ENCODE measurements around the gene GPR78.

The GPR78 gene, protein sequence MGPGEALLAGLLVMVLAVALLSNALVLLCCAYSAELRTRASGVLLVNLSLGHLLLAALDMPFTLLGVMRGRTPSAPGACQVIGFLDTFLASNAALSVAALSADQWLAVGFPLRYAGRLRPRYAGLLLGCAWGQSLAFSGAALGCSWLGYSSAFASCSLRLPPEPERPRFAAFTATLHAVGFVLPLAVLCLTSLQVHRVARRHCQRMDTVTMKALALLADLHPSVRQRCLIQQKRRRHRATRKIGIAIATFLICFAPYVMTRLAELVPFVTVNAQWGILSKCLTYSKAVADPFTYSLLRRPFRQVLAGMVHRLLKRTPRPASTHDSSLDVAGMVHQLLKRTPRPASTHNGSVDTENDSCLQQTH

GRCh38 chr4:8580321-8581093, at the start of gene GPR78:
TSS of gene GPR78 (plus strand) at chr4:8580392. CDS start at chr4:8580983, 591 bp downstream.
- no peaks in the 10 kb centered on the region; the same call in 1 of the 2 replicates for H3K27me3 ChIP-seq (replicated peaks; ENCODE audit: control insufficient read depth, insufficient read depth, low read length)
- H3K36me3 ChIP-seq (ENCODE audit: control insufficient read depth, insufficient read depth, low read length): no peaks in the 10 kb centered on the region
- H3K4me3 ChIP-seq (replicated peaks; ENCODE audit: low read depth, low read length): no peak within 1 kb of the TSS
- no peak for TF ChIP-seq CTCF (IDR thresholded peaks at IDR 0.05; ENCODE audit: insufficient read depth, low read length, poor library complexity, severe bottlenecking)
- DNase-seq (ENCODE audit: extremely low read depth, insufficient read length): peak; percentile 33

DNA sequence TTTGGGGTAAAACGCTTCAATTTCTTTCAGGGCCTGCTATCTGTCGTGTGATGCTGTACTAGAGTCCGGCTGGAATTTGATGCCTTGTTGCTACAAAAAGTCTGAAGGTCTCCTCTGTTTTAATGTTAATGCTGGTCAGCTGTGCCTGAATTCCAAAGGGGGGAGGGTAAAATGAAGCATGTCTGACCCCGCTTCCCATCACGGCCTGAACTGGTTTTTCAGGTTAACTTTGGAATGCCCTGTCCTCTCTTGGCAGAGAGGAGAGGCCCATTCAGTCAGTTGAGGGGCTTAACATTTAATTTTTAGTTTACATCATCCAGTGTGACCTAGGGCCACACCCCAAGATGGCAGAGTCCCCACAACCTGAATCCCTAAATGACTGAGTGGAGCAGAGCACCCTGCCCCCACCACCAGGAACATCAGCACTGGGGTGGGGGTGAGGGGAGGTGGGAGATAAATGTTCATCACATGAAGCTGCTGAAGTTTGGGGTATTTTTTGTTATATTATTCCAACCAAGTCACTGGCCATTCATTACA, 47.9 kb upstream of the GPR78 start:
- Histone ChIP-seq H3K27me3 (replicated peaks; ENCODE audit: control insufficient read depth, insufficient read depth, low read length) (no peaks in the 10 kb centered on the region), H3K36me3 (ENCODE audit: control insufficient read depth, insufficient read depth, low read length) (no peaks in the 10 kb centered on the region), H3K4me3 (replicated peaks; ENCODE audit: low read depth, low read length) (no peak overlapping the region)
- TF ChIP-seq CTCF (IDR thresholded peaks at IDR 0.05; ENCODE audit: insufficient read depth, low read length, poor library complexity, severe bottlenecking): no peak
- DNase-seq (ENCODE audit: extremely low read depth, insufficient read length): no peak

DNA sequence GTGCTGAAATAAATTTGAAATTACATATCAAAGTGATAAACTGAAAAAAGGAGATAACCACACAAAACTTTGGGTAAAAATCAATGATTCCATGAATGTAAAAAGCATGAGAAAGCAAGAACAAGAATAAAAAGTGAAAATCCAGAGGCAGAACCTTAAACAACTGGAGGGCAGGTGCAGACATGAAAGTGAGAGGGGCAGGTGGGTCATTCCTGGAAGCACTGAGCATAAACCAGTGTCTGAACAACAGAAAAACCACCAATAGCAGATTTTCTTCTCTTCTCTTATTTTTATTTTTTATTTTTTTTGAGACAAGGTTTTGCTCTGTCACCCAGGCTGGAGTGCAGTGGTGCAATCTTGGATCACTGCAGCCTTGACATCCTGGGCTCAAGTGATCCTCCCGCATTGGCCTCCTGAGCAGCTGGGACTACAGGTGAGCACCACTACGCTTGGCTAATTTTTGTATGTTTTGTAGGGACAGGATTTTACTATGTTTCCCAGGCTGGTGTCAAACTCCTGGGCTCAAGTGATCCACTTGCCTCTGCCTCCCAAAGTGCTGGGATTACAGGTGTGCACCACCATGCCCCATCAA, 46.8 kb upstream of the GPR78 start:
- H3K27me3 ChIP-seq (replicated peaks; ENCODE audit: control insufficient read depth, insufficient read depth, low read length): no peaks in the 10 kb centered on the region
- peak overlapping the region; percentile 43 for H3K4me3 ChIP-seq (replicated peaks; ENCODE audit: low read depth, low read length)
- H3K36me3 ChIP-seq (ENCODE audit: control insufficient read depth, insufficient read depth, low read length): no peaks in the 10 kb centered on the region
- no peak for TF ChIP-seq CTCF (IDR thresholded peaks at IDR 0.05; ENCODE audit: insufficient read depth, low read length, poor library complexity, severe bottlenecking)
- DNase-seq (ENCODE audit: extremely low read depth, insufficient read length): no peak

DNA sequence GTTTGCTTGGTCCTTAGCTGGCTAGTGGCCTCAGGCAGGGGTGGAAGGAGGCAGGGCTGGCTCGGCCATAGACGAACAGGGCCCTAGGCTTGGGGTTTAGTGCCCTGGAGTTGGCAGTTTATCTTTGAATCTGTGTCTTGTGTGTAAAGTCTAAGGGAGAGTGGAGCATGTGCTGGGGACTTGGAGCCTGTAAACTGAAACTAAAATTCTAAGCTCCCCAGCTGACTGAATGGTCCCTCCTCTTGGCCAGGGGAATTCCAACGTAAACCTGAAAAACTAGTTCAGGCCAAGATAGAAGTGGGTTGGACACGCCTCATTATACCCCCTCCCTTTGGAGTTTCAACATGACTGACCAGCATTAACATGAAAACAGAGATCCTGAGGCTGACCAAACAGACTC, 46.1 kb upstream of the GPR78 start:
- peak; percentile 67 for DNase-seq (ENCODE audit: extremely low read depth, insufficient read length)
- H3K36me3 ChIP-seq (ENCODE audit: control insufficient read depth, insufficient read depth, low read length): no peaks in the 10 kb centered on the region
- H3K27me3 ChIP-seq (replicated peaks; ENCODE audit: control insufficient read depth, insufficient read depth, low read length): no peaks in the 10 kb centered on the region
- no peak for TF ChIP-seq CTCF (IDR thresholded peaks at IDR 0.05; ENCODE audit: insufficient read depth, low read length, poor library complexity, severe bottlenecking)
- peak overlapping the region; percentile 43 for H3K4me3 ChIP-seq (replicated peaks; ENCODE audit: low read depth, low read length)

GRCh38 chr4:8534611-8535010, 45.6 kb upstream of the GPR78 start:
- no peak overlapping the region for H3K4me3 ChIP-seq (replicated peaks; ENCODE audit: low read depth, low read length)
- DNase-seq (ENCODE audit: extremely low read depth, insufficient read length): no peak
- TF ChIP-seq CTCF (IDR thresholded peaks at IDR 0.05; ENCODE audit: insufficient read depth, low read length, poor library complexity, severe bottlenecking): no peak
- H3K36me3 ChIP-seq (ENCODE audit: control insufficient read depth, insufficient read depth, low read length): no peaks in the 10 kb centered on the region
- no peaks in the 10 kb centered on the region for H3K27me3 ChIP-seq (replicated peaks; ENCODE audit: control insufficient read depth, insufficient read depth, low read length)

Data from GM06990 (cell line).